NCI-H748 treated with DMSO at 0.1 percent for 48 hours (cell line): Measurements from ENCODE around the gene ZAP70.
"Not testable (repeated sequence)": the region's sequence is repeated elsewhere in the genome, so short reads cannot be mapped to it uniquely, and the experiment has no call there.

Experiments
- DNase-seq: peaks from one replicate; lab custom pipeline; 2025; lab: John Stamatoyannopoulos, UW

Gene ZAP70

GRCh38 chr2:97698530-97698929 is 14.8 kb upstream of the ZAP70 start:
- DNase-seq, result no peak

DNA sequence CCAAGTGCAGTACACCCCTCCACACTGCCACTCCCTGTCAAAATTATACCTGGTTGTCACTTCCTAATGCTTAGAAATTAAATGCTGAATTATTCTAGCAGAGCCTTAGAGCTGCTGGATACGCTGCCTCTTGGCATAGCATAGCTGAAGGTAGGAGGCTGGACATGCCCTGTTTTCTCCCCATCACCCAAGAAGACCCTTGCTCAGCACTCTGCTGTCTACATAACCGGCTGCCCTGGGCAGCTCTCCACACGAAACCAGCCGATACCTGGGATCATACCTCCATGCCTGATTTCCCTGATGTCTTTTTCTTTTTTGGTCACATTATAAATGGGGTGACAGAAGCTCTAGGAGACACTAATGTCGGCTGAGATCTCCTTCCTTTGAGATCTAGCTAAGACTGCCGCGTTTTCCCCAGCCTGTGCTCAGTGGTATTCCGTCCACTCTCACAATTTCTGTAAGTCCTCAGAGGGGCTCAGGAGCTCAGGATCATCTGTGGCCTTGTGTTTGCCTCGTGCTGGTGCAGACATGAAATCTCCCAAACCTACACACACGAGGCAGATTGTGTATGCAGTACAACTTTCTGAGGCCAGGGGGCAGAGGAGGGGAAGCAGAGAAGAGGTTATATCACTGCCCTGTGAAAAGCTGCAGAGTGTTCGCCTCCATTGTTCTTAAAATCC is 13.5 kb upstream of the ZAP70 start:
- peak; percentile 7 for DNase-seq

GRCh38 chr2:97701186-97701585 is 12.2 kb upstream of the ZAP70 start:
- DNase-seq, result no peak

DNA sequence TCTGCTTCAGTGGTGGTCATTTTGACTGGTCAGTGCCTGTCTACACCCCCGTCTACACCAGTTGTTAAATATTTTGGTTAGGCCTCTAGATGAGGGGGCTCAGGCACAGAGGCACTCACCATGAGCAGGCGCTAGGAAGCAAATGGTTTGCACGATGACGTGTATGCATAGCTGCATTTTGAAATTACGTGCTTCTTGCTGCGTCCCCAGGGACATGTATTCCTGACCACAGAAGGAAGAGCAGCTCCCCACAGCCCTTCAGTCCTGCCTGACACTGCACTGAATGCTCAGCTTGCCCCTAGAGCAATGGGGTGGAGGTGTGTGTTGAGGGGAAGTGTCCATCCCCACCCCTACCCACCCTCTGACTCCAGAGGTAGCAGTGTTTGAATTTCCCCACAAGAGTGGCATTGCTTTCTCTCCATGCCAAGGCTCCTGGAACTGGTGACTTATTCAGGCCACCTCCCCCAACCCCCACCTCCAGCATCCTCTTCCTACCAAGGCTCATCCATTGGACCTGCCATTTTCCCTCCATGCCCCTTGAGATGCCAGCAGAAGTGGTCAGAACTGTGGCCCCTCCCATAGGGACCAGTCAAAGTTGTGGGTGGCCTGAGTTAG is 11.4 kb upstream of the ZAP70 start:
- no peak for DNase-seq

DNA sequence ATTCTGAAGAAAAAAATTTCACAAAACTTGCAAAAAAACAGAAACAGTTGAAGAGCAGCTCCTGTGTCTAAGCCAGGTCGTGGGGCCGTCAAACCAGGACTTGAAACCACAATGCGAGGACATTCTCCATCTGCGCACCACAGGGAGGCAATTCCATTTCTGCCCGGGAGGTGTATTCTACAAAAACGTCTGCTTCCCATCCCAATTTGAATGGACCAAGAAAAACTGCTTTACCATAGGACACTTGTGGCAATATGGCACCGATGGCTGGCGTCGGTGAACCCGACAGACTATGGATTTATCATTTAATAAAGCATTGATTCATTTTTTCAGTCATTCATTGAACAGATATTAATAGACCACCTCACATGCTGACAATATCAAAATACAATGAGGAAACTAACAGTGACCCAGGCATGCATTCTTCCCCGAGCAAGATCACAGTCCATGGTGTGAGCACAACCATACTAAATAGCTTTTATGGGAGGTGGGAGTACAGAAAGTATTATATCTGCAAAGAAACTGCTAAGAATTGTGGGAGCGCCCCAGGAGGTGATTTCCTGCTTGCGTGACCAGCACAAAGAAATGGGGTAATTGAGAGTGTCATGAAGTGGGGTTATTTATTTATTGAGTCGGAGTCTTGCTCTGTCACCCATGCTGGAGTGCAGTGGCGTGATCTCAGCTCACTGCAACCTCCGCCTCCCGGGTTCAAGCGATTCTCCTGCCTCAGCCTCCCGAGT is 10.5 kb upstream of the ZAP70 start:
- DNase-seq, result no peak

- no peak for DNase-seq
Observed at GRCh38 chr2:97703741-97704140, 9.6 kb upstream of the ZAP70 start.

DNA sequence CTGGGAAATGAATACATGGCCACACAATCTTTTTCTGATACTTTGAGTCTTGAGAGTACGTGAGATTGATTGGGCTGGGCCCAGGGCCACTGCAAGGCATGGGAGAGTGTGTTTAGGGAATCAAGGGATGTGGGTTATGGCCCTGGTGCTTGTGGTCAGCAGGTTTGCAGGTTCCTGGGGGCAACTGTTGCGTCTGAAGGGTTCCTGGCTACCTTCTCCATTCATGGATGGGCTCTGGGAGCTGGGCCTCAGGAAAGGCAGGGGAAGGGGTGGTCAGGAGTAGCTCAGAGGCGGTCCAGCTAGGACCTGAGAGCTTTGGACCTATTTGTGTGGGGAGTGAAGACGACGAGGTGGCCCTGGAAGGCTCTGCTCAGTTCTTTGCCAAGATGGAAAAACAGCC is 8.4 kb upstream of the ZAP70 start:
- no peak for DNase-seq

DNA sequence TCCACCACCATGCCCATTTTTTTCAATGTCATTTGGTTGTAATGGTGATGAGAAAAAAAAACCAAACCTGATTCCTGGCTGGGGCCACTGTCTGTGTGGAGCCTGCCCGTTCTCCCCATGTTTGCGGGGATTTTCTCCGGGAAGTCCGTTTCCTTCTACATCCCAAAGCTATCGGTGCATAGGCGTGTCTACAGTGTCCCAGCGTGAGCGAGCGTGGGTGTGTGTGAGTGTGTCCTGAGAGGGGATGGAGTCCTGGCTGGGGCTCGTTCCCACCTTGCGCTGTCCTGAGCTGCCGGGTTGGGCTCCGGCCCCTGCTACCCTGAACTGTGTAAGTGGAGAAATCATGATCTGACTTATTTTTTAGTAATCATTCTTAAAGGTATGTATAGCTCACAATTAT is 7.3 kb upstream of the ZAP70 start:
- DNase-seq, result no peak

DNA sequence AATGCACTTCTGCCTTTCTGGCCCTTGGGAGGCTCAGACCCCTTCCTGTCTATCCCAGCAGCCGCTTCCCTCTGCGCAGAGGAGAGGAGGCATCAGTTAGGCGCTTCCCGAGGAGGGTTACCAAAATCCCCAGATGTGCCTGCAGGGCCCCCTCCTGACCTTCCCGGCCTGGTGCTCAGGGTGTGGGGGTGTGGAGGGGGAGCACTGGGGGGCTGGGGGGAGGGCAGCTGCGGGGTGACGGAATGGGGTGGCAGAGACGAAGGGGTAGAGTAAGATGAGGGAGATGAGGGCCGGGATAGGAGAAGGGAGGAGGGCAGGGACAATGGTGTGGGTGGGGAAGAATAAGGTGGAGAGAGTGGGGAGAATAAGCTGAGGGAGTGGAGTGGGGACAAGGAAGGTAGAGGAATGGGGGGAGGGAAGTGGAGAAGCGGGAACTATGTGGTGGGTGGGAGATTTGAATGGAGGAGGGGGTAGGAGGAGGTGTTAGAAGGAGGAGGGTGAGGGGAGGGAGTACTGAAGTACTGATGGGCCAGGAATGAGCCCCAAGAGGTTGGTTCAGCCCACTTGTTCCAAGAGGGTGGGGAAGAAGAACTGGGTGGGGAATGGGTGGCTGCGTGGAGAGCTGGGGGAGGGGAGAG is 6.5 kb upstream of the ZAP70 start:
- DNase-seq, result no peak

DNA sequence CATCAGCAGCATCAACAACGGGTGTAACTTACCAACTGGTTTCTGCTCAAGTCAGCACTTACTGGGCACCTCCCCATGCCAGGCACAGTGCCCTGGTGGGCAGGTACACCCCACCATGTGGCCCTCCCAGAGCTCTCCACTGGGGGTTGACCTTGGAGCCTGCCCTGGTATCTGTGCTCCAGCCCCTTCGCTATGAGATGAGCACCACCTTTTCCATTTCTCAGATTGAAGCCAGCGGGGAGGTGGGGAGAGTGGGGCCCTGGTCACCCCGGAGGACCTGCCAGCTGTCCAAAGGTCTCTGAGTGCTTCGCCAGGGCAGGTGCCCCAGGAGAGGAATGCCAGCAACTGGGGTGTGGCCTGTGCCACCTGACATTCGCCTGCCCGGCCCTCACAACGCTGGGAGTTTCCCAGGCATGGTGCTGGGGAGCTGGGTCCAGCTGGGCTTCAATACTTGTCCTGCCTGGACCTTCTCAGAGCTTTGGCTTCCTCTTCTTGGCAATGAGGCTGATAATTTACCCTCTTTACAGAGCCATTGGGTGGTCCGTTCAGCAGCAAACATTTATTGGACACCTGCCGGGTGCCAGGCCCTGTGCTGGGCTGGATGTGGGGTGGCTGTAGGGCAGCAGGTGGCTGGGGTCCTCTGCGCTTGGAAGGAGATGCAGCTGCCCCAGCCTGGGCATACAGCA is 5.9 kb upstream of the ZAP70 start:
- DNase-seq, result no peak

DNA sequence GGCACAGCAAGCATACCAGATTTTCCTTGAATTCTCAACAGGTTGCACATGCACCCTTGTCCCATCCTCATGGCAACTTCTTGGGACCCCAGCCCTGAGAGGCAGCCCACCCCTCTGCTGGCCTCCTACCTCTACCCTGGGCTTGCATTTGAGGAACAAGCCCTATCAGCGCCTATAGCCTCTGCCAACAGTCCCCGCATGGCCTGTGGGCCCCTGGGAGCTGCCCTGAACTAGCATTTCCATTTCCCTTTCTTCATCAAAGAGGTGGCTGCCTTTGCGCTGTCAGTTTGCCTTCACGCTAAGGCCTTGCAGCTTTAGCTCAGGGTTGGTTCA is 5.4 kb upstream of the ZAP70 start:
- DNase-seq, result no peak

DNA sequence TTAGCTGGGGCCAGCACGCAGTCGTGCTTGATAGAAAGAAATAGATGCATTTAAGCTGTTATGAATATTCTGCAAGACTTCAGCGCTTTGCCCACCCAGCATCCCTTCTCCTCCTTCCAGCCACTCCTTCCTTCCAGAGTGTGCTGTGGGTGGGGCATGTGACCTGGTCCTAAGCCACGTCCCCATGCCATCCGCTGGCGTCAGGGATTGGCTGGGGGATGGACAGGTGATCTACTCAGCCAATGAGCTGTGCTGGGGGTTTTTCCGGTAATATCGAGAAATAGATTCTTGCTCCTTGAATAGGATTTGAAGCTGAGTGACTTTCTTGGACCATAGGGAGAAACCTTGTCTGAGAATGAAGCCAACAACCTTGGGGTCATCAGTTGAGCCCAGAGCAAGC is 4.8 kb upstream of the ZAP70 start:
- no peak for DNase-seq

- no peak for DNase-seq
Observed at GRCh38 chr2:97711394-97711711, 2.0 kb upstream of the ZAP70 start.

- DNase-seq, result not testable (repeated sequence)
Observed at GRCh38 chr2:97712175-97712574, 1.2 kb upstream of the ZAP70 start.

DNA sequence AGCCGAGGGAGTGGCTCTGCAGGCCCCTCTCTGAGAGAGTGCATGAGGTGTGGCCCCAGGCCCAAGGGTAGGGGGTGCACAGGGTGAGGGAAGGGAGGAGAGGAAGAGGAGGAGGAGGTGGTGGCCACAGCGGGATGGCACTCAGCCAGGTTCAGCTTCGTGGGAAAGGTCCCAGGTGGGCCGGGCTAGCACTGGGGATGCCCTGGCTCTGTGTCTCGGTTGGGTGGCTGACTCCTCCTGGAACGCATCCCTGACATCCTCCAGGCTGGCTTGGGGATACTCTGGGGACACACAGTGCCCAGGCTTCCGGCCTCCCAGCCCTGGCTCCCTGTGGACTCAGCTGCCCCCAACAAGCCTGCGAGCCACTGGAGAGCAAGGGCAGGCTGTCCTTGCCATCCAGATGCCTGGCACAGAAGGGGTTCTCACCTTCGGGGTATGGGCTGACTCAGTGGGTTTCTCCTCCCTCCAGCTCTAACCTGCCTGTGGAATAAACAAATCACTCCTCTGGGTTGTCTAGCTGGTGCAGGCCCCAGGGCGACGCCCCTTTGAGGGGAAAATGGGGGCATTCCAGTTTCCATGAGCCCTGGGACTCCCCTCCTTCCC is 582 bp upstream of the ZAP70 start:
- no peak for DNase-seq

- DNase-seq, result no peak
Observed at GRCh38 chr2:97714084-97714949, 941 bp downstream of the ZAP70 start.

GRCh38 chr2:97714950-97715652 is 1.7 kb downstream of the ZAP70 start:
- no peak for DNase-seq

DNA sequence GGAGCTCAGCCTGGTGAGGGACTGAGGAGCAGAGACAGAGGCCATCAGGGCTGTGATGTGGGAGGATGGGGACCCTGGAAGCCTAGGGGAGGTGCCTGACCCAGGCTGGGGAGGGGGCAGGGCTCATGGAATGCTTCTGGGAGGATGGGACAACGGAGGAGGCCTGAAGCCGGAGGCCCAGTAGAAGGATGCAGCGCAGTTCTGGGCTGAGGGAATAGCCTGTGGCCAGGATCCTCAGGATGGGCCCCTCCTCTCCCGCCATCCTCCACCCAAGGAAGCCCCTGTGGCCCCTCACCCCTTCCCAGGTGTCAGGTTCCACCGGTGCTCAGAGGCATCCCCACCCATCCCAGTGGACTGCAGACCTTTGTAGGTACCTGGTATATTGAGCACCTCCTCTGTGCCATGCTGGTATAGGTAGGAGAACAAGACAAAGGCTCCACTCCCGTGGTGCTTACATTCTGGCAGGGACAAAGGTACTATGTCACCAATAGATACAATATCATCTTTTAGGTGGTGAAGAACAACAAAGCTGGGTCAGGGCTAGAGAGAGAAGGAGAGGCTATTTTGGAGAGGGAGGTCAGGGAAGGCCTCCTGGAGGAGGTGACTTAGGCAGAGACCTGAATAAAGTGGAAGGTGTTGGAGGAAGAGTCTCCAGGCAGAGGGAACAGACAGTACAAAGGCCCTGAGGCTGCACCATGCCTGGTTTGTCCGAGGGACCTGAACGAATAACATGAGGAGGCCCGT is 2.7 kb downstream of the ZAP70 start:
- no peak for DNase-seq

GRCh38 chr2:97716695-97717612 is 3.6 kb downstream of the ZAP70 start:
- DNase-seq, result no peak
